Ectodermal cell (in vitro differentiated cells): Measurements from ENCODE around the gene TIAM1.

Experiments
- H3K27ac ChIP-seq: 2 replicates; pipeline ENCODE4 v1.7.0; 2013; ENCODE audit warnings: mild to moderate bottlenecking, low read depth, low read length; ENCODE audit not compliant: insufficient read depth, poor library complexity, severe bottlenecking
- H3K27me3 ChIP-seq: 2 replicates; pipeline ENCODE4 v1.7.0; 2013; ENCODE audit warnings: mild to moderate bottlenecking, low read length; ENCODE audit not compliant: insufficient read depth, control insufficient read depth, poor library complexity, severe bottlenecking
- H3K36me3 ChIP-seq: one replicate; pipeline ENCODE4 v1.7.0; 2013; ENCODE audit warnings: low read length; ENCODE audit not compliant: control insufficient read depth, insufficient read depth
- H3K4me1 ChIP-seq: one replicate; pipeline ENCODE4 v1.7.0; 2013; ENCODE audit warnings: low read length; ENCODE audit not compliant: control insufficient read depth, insufficient read depth
- H3K4me3 ChIP-seq: 2 replicates; pipeline ENCODE4 v1.7.0; 2013; ENCODE audit warnings: low read depth, low read length, control low read depth; ENCODE audit not compliant: insufficient read depth
- H3K9me3 ChIP-seq: 2 replicates; pipeline ENCODE4 v1.7.0; 2013; ENCODE audit warnings: mild to moderate bottlenecking, low read length, moderate library complexity; ENCODE audit not compliant: control insufficient read depth
- WGBS, 2 experiments: methylation state at CpG; one replicate each; pipeline ENCODE4 v1.1.7; 2013; ENCODE audit warnings: missing lambda C conversion rate in 2 of 2; 5-methylcytosine and 5-hydroxymethylcytosine counted together

The TIAM1 gene

GRCh38 chr21:31289702-31290101 lies 54.4 kb downstream of the TIAM1 start:
- H3K27ac ChIP-seq: no peak overlapping the region
- H3K4me1 ChIP-seq: no peaks in the 10 kb centered on the region
- no peaks in the 10 kb centered on the region for H3K27me3 ChIP-seq
- H3K4me3 ChIP-seq: no peak overlapping the region
- peaks cover 3% of the 10 kb centered on the region for H3K36me3 ChIP-seq
- no peaks in the 10 kb centered on the region for H3K9me3 ChIP-seq
- 96 to 100% methylated on average over 3 to 4 of the region's 4 CpGs for WGBS, 2 experiments

- 96% methylated on average over 3 of the region's 3 CpGs for WGBS, 2 experiments
- Histone ChIP-seq H3K4me1 (no peaks in the 10 kb centered on the region), H3K36me3 (peaks cover 3% of the 10 kb centered on the region), H3K27ac (no peak overlapping the region), H3K9me3 (no peaks in the 10 kb centered on the region), H3K27me3 (no peaks in the 10 kb centered on the region), H3K4me3 (no peak overlapping the region)
These were observed 55.9 kb downstream of the TIAM1 start for GRCh38 chr21:31288191-31288590.

- WGBS, 2 experiments: 95 to 96% methylated on average over 1 to 2 of the region's 2 CpGs
- Histone ChIP-seq H3K27ac (no peak overlapping the region), H3K36me3 (peaks cover 3% of the 10 kb centered on the region), H3K4me1 (no peaks in the 10 kb centered on the region), H3K9me3 (no peaks in the 10 kb centered on the region), H3K27me3 (no peaks in the 10 kb centered on the region), H3K4me3 (no peak overlapping the region)
These were observed 56.9 kb downstream of the TIAM1 start for GRCh38 chr21:31287201-31287600.

- Histone ChIP-seq H3K4me1 (no peaks in the 10 kb centered on the region), H3K9me3 (no peaks in the 10 kb centered on the region), H3K36me3 (peaks cover 3% of the 10 kb centered on the region), H3K27me3 (no peaks in the 10 kb centered on the region), H3K4me3 (no peak overlapping the region), H3K27ac (no peak overlapping the region)
- WGBS, 2 experiments: 95 to 100% methylated on average over 1 of the region's 1 CpG
These were observed 57.4 kb downstream of the TIAM1 start for GRCh38 chr21:31286621-31287020.

- H3K27ac ChIP-seq: no peak overlapping the region
- H3K27me3 ChIP-seq: no peaks in the 10 kb centered on the region
- H3K4me3 ChIP-seq: no peak overlapping the region
- no peaks in the 10 kb centered on the region for H3K9me3 ChIP-seq
- peaks cover 3% of the 10 kb centered on the region for H3K36me3 ChIP-seq
- WGBS, 2 experiments: 93 to 95% methylated on average over 5 of the region's 5 CpGs
- H3K4me1 ChIP-seq: no peaks in the 10 kb centered on the region
These were observed 59.2 kb downstream of the TIAM1 start for GRCh38 chr21:31284797-31285397.

GRCh38 chr21:31283025-31283424 lies 61.0 kb downstream of the TIAM1 start:
- Histone ChIP-seq H3K36me3 (peaks cover under 1% of the 10 kb centered on the region), H3K9me3 (no peaks in the 10 kb centered on the region), H3K4me3 (no peak overlapping the region), H3K4me1 (no peaks in the 10 kb centered on the region), H3K27me3 (no peaks in the 10 kb centered on the region), H3K27ac (no peak overlapping the region)
- 94 to 97% methylated on average over 3 of the region's 3 CpGs for WGBS, 2 experiments

- 95% methylated on average over 9 of the region's 9 CpGs for WGBS, 2 experiments
- Histone ChIP-seq H3K9me3 (no peaks in the 10 kb centered on the region), H3K4me1 (no peaks in the 10 kb centered on the region), H3K36me3 (no peaks in the 10 kb centered on the region), H3K27ac (no peak overlapping the region), H3K27me3 (no peaks in the 10 kb centered on the region), H3K4me3 (no peak overlapping the region)
These were observed 61.9 kb downstream of the TIAM1 start for GRCh38 chr21:31282095-31282709.

GRCh38 chr21:31281561-31281960 lies 62.5 kb downstream of the TIAM1 start:
- Histone ChIP-seq H3K9me3 (no peaks in the 10 kb centered on the region), H3K27me3 (no peaks in the 10 kb centered on the region), H3K4me3 (no peak overlapping the region), H3K4me1 (no peaks in the 10 kb centered on the region), H3K36me3 (no peaks in the 10 kb centered on the region), H3K27ac (no peak overlapping the region)
- WGBS, 2 experiments: 93 to 94% methylated on average over 1 of the region's 1 CpG

- Histone ChIP-seq H3K27me3 (no peaks in the 10 kb centered on the region), H3K36me3 (no peaks in the 10 kb centered on the region), H3K4me3 (no peak overlapping the region), H3K27ac (no peak overlapping the region), H3K9me3 (no peaks in the 10 kb centered on the region), H3K4me1 (no peaks in the 10 kb centered on the region)
- 85 to 89% methylated on average over 9 of the region's 9 CpGs for WGBS, 2 experiments
These were observed 64.1 kb downstream of the TIAM1 start for GRCh38 chr21:31279986-31280385.

- Histone ChIP-seq H3K4me1 (no peaks in the 10 kb centered on the region), H3K27ac (no peak overlapping the region), H3K4me3 (no peak overlapping the region), H3K36me3 (no peaks in the 10 kb centered on the region), H3K9me3 (no peaks in the 10 kb centered on the region), H3K27me3 (no peaks in the 10 kb centered on the region)
- WGBS, 2 experiments: 96 to 97% methylated on average over 8 of the region's 8 CpGs
These were observed 64.8 kb downstream of the TIAM1 start for GRCh38 chr21:31279214-31279613.
